Activated CD4-positive, alpha-beta T cell treated with anti-CD3 and anti-CD28 coated beads, Interleukin-2, amount 50 U/mL, for 1 hour (primary cell): ENCODE results near the gene KCTD13.
"Not testable (repeated sequence)": the region's sequence is repeated elsewhere in the genome, so short reads cannot be mapped to it uniquely, and the experiment has no call there.

Experiments used
- DNase-seq: peaks from one replicate; pipeline ENCODE4 v3.0.0-alpha.2; 2020

The KCTD13 gene

GRCh38 chr16:29943846-29944799 is 18.1 kb upstream of the KCTD13 start:
- no peak for DNase-seq

GRCh38 chr16:29940656-29941055 is 14.6 kb upstream of the KCTD13 start:
- no peak for DNase-seq

DNA sequence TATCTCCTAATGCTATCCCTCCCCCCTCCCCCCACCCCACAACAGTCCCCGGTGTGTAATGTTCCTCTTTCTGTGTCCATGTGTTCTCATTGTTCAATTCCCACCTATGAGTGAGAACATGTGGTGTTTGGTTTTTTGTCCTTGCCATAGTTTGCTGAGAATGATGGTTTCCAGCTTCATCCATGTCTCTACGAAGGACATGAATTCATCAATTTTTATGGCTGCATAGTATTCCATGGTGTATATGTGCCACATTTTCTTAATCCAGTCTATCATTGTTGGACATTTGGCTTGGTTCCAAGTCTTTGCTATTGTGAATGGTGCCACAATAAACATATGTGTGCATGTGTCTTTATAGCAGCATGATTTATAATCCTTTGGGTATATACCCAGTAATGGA is 5.7 kb upstream of the KCTD13 start:
- DNase-seq, result not testable (repeated sequence)

- no peak for DNase-seq
Measured at GRCh38 chr16:29927070-29927905, 1.3 kb upstream of the KCTD13 start.

DNA sequence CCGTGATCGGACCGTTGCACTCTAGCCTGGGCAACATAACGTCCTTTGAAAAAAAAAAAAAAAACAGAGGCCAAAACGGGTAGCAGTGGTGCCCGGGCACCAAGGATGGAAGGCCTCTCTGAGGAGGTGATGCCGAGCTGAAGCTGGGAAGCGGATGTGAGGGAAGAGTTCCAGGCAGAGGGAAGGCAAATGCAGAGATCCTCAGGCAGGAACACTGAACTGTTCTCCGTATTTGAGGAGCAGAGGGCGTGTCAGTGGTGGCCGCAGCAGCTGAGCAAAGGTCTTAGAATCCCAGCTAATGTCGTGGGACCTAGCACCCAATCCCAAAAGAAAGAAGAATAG is 656 bp upstream of the KCTD13 start:
- no peak for DNase-seq

GRCh38 chr16:29925105-29925756 is 795 bp downstream of the KCTD13 start:
- DNase-seq, result no peak

DNA sequence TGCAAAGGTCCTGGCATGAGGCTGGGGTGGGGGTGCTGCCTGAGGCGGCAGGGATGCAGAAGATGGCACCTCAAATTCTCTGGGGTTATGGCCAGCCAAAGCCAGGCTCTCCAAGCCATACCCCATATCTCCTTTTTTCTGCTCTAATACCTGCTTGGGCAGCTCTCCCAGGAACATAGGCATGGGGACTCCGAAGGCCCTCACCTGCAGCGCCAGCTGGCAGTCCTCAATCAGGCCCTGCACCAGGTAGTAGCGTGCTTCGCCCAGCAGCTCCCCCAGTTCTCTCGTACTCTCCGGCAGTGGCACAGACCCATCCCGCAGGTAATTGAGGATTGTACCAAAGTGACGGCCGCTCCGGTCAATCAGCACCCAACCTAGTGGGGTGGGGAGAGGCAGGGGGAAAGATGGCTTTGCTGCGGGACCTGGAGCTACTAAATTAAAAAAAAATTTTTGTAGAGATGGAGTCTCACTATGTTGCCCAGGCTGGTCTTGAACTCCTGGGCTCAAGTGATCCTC is 3.0 kb downstream of the KCTD13 start:
- no peak for DNase-seq

DNA sequence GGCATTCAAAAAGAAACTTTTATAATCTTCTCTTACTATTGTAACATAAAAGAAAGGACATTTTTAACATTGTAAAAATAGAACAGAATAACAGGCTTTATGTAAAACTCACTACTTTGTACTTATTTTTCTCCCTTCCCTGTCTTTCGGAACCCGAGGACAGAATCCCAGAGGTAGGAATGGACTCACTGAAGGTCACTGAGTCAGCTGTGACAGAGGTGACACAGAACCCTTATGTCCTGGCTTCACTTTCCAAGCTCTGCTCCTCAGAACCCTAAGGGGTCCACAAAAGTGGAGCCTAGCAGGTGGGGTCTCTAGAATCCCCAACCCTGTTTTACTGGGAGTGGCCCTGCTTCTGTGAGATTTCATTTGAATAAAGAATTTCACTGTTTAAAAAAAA is 3.7 kb downstream of the KCTD13 start:
- no peak for DNase-seq

DNA sequence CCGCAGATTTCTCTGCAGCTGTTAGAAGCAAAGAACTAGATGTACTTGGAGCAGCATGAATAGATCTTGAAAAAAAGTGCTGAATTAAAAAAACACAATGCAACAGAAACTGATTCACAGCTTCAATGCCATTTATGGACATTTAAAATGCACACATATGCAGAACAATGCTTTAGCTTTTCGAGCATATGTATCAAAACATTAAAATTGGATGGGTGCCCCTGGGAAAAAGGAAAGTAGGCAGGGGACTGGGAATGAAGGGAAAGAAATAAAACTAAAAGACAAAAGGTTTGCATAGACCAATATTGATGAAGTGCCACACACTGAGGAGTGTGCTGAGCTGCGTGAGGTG is 5.0 kb downstream of the KCTD13 start:
- DNase-seq, result no peak

GRCh38 chr16:29920288-29921033 is 5.6 kb downstream of the KCTD13 start:
- no peak for DNase-seq

DNA sequence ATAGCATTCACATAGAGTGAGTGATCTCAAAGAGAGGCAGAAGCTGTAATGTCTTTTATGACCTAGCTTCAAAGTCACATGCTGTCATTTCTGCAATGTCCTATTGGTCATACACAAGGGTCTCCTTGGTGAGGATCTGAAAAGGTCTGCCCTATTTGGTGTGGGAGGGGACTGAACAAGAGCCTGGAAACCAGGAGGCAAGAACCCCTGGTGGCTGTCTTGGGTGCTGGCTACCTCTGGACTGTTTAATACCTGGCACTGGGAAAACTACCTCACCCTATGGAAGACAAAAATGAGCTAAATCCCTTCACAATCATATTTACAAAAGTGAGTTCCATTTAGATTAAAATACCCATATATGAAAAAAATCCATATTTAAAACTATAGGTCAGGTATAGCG is 9.0 kb downstream of the KCTD13 start:
- no peak for DNase-seq

DNA sequence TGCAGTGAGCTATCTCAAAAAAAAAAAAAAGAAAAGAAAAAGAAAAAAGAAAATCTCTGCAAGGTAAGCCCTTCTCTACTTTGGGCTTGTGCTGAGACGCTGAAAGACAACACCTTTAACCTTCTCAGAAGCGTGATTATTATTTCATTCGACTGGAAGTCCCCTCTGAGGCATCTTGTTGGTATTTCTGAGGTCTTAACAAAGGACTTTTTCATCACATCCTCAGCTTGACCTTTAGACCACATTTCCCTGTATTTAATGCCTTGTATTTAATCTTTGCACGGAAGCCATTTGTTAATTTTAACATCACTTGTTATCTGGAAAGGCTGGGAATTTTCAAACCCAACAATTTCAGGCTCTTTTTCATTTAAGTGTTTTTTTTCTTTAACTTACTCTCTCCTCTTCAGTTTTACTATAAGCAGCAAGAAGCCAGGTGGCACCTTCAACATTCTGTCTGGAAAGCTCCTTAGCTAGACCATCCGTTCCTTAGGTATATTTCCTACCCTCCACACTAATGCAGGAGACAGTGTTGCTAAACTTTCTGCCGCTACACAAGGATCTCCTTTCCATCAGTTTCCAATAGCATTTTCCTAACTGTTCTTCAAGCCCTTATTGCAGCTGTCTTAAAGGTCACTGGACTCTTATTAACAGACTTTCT is 10.3 kb downstream of the KCTD13 start:
- no peak for DNase-seq

GRCh38 chr16:29913514-29913913 is 12.5 kb downstream of the KCTD13 start:
- DNase-seq, result no peak

DNA sequence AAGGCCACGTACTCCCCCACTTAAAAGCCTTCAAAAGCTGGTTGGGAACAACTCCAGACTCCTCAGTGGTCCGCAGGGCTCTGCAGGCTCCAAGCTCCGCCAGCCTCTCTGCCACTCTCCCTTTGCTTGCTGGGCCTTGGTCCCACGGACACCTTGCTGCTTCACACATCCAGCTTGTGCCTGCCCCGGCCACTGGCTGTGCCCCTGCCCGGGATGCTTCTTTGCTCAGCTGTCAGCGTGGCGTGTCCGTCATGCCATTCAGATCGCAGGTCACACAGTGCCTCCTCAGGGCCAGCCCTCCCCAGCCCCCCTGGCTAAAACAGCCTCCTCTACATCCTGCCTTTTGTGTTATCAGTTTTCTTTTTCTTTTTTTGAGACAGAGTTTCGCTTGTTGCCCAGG is 13.9 kb downstream of the KCTD13 start:
- DNase-seq, result no peak

GRCh38 chr16:29911676-29912010 is 14.4 kb downstream of the KCTD13 start:
- DNase-seq, result no peak

DNA sequence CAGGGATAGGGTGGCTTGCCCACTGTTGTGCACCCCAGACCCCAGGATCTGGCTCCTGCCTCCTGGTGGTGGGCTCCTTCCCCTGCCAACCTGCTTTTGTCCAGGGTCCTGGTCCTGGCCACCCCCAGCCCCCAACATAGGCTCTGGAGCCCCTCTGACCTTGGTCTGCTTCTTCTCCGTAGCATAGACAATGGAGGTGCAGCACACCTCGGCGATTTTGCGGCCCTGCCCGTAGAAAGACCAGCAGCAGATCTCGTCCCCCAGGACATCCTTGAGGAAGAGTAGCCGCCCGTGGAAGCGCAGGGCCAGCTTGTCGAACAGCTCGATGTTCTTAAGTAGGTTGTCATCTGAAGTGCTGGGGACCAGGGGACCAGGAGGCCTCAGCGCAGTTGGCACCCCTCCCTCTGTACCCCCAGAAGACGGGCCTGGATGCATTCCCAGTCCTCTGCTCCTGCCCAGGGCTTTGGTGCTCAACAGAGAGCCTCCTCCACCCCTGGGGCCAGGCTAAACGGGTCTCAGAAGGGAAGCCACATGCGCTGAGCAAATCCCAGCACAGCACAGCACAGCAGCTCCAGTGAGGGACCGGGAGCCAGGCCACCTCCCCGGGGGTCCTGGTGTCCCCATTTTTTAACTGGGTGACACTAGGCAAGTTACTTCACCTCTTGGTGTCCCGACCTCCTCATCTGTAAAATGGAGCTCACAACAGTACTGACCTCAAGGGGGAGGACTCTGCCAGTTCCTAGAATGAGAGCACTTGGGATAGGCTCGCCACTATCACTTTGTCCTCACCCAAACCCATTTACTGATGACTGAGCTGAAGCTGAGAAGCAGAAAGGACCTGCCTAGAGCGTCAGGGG is 15.0 kb downstream of the KCTD13 start:
- DNase-seq, result no peak

DNA sequence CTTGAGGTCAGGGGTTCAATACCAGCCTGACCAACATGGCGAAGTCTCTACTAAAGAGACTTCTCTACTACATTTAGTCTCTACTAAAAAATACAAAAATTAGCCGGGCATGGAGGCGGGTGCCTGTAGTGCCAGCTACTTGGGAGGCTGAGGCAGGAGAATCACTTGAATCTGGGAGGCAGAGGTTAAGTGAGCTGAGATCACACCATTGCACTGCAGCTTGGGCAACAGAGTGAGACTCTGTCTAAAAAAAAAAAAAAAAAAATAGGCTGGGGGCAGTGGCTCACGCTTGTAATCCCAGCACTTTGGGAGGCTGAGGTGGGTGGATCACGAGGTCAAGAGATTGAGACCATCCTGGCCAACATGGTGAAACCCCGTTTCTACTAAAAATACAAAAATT is 16.2 kb downstream of the KCTD13 start:
- DNase-seq, result not testable (repeated sequence)

DNA sequence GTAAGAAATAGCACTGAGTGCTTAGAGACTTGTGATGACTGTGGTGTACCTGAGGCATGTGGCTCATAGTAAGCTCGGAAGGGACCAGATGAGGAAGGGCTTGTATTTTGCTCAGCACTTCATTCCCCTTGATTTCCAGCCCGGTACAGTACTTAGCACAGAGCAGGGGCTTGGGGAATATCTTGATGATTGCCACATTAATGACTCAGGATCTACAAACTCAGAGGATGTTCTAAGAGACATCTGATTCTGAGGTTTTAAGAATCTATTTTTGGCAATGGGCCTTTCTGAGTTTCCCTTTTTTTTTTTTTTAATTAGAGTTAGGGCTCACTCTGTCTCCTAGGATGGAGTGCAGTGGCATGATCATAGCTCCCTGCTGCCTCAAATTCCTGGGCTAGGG is 16.6 kb downstream of the KCTD13 start:
- no peak for DNase-seq

GRCh38 chr16:29908719-29909220 is 17.3 kb downstream of the KCTD13 start:
- no peak for DNase-seq

- DNase-seq, result no peak
Measured at GRCh38 chr16:29907973-29908372, 18.1 kb downstream of the KCTD13 start.
